Activated naive CD4-positive, alpha-beta T cell treated with anti-CD3 and anti-CD28 coated beads for 36 hours (primary cell): ENCODE results near the gene ZNF300. TPM values are rescaled to one million over a fixed set of nuclear protein-coding genes. Genes with fewer than 3 reads are reported as not detected.
"Not testable (repeated sequence)": the region's sequence is repeated elsewhere in the genome, so short reads cannot be mapped to it uniquely, and the experiment has no call there.

Experiments
- CTCF ChIA-PET: fragments of 350-600 bp; sonication (Branson Sonifier 250); formaldehyde crosslinking; loops from one replicate; lab custom pipeline; 2021; ENCODE audit warnings: antibody characterized with exemption; lab: Charles Lee
- DNase-seq: peaks from one replicate; pipeline ENCODE4 v3.0.0-alpha.2; 2020
- H3K27ac Mint-ChIP-seq: one replicate; pipeline ENCODE4 v1.8.0; 2021; ENCODE audit warnings: mild to moderate bottlenecking, mixed read lengths
- H3K27me3 Mint-ChIP-seq: one replicate; pipeline ENCODE4 v1.8.0; 2021; ENCODE audit warnings: low read depth, mixed read lengths
- H3K36me3 Mint-ChIP-seq: one replicate; pipeline ENCODE4 v1.8.0; 2021; ENCODE audit warnings: low read depth, mixed read lengths
- H3K4me1 Mint-ChIP-seq: one replicate; pipeline ENCODE4 v1.8.0; 2021; ENCODE audit warnings: low read depth, mixed read lengths
- H3K4me3 Mint-ChIP-seq: one replicate; pipeline ENCODE4 v1.8.0; 2021; ENCODE audit warnings: mild to moderate bottlenecking, moderate library complexity, mixed read lengths
- H3K9me3 Mint-ChIP-seq: one replicate; pipeline ENCODE4 v1.8.0; 2021; ENCODE audit warnings: mixed read lengths
- intact Hi-C: fragments of 100-400 bp; cut with micrococcal nuclease; formaldehyde crosslinking; loops from one replicate; pipeline ENCODE4 v1.15.1; 2023
- total RNA-seq, 2 experiments: library from RNA; stranded (reverse); gene quantifications; one replicate each; pipeline ENCODE4 v1.2.3, GENCODE V29; 2021

The ZNF300 gene
- total RNA-seq, 2 experiments from 2014 or later, result 1.1 TPM

DNA sequence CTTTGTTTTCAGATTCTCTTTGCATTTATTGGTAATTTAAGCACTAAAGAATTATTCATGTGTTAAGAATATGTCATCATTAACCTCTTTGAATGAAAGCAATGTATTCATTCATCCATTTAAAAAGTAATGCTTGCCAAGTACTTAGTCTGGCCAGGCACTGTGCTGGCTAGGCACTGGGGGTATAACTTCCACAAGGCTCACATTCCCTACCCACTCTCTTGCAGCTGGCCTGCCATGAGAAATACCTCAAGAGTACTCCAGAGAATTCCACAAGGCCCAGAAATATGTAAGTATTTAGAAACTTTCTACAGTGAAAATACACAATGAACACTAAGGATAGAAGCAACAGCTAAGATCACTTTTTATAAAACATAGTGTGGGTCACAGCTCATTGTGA is 25.4 kb downstream of the ZNF300 start:
- H3K4me3 Mint-ChIP-seq, result no peak overlapping the region
- H3K27ac Mint-ChIP-seq, result no peak overlapping the region
- intact Hi-C loops, result no loop called here
- H3K9me3 Mint-ChIP-seq, result peaks cover 22% of the 10 kb centered on the region
- no peaks in the 10 kb centered on the region for H3K27me3 Mint-ChIP-seq
- peaks cover 10% of the 10 kb centered on the region for H3K36me3 Mint-ChIP-seq
- CTCF ChIA-PET, result no interaction called here
- no peak for DNase-seq
- H3K4me1 Mint-ChIP-seq, result no peaks in the 10 kb centered on the region

DNA sequence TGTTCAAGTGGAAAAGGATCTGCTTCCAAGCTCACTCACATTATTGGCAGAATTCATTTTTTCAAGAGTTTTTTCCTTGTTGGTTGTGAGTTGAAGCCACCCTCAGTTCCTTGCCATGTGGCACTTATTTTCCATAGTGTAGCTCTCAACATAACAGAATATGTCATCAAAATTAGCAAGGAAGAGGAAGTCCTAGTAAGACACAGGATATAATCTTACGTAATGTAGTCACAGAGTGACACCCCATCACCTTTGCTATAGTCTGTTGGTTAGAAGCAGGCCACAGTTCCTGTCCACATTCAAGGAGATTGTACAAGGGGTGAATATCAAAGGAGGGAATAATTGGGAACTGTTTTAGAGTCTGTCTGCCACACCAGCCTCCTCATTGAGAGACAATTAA is 42.7 kb downstream of the ZNF300 start:
- no peaks in the 10 kb centered on the region for H3K4me1 Mint-ChIP-seq
- CTCF ChIA-PET, result no interaction called here
- no peaks in the 10 kb centered on the region for H3K27me3 Mint-ChIP-seq
- H3K36me3 Mint-ChIP-seq, result peaks cover 7% of the 10 kb centered on the region
- DNase-seq, result no peak
- H3K4me3 Mint-ChIP-seq, result no peak overlapping the region
- no peak overlapping the region for H3K27ac Mint-ChIP-seq
- intact Hi-C loops, result no loop called here
- H3K9me3 Mint-ChIP-seq, result peaks cover 22% of the 10 kb centered on the region

DNA sequence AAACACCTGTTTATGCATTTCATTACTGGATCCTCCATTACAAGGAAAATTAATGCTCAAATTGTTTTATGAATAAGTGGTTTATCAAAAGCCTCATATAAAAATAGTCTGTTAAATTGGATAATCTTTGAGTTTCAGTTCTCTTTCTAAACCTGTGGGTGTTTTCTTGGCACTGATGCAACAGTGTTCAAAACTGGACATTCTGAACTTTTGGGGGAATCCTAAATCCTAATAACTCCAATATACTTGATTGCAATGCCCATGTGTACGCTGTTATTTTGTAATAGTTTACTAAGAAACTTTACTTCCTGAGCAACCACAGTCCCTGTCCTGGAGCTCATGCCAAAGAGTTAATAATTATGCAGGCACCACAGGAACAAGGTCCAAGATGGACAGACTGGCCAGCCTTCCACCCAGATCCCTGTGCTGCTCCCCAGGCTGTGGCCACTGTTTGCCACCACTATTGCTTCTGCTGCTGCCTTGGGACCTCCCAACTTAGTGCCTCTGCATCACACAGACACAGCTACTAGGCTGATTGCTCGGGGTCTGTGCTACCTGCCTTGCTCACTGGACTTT is 44.4 kb downstream of the ZNF300 start:
- H3K4me1 Mint-ChIP-seq, result no peaks in the 10 kb centered on the region
- peaks cover 7% of the 10 kb centered on the region for H3K36me3 Mint-ChIP-seq
- CTCF ChIA-PET, result no interaction called here
- intact Hi-C loops, result no loop called here
- H3K27ac Mint-ChIP-seq, result no peak overlapping the region
- DNase-seq, result no peak
- no peaks in the 10 kb centered on the region for H3K27me3 Mint-ChIP-seq
- peaks cover 18% of the 10 kb centered on the region for H3K9me3 Mint-ChIP-seq
- no peak overlapping the region for H3K4me3 Mint-ChIP-seq

- H3K27ac Mint-ChIP-seq, H3K27me3 Mint-ChIP-seq, H3K36me3 Mint-ChIP-seq, intact Hi-C loops, CTCF ChIA-PET, H3K4me1 Mint-ChIP-seq, H3K4me3 Mint-ChIP-seq, DNase-seq: not testable (repeated sequence)
- peaks cover 10% of the 10 kb centered on the region for H3K9me3 Mint-ChIP-seq
These were observed 48.1 kb downstream of the ZNF300 start for GRCh38 chr5:150856700-150857099.

- no peak overlapping the region for H3K27ac Mint-ChIP-seq
- H3K36me3 Mint-ChIP-seq, result peaks cover 1% of the 10 kb centered on the region
- no peaks in the 10 kb centered on the region for H3K27me3 Mint-ChIP-seq
- DNase-seq, result no peak
- CTCF ChIA-PET, result interaction anchor here (1.4 to 2.5 kb wide), 2 partner anchors 52 to 153 kb away, joined by 3 to 6 read pairs; no protein-coding TSS in a partner anchor
- peaks cover 18% of the 10 kb centered on the region for H3K4me1 Mint-ChIP-seq
- intact Hi-C loops, result no loop called here
- H3K9me3 Mint-ChIP-seq, result no peaks in the 10 kb centered on the region
- no peak overlapping the region for H3K4me3 Mint-ChIP-seq
These were observed 51.2 kb downstream of the ZNF300 start for GRCh38 chr5:150853561-150853960.

DNA sequence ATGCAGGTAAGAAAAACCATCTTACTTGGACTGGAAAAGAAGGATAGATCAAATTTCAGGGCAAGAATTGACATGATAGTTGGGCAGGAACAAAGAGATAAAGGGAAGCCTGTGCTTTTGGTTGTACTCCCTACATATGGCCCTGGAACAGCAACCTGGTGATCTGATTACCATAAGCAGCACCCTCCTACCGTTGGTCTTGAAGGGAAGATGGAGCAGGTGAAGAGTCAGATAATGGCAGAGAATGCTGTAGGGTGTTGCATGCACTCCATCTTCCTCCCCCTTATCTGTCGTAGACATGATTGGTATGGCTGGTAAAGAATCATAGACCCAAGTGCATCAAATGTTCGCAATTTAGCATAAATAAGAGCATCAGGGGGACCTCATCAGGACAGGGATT is 53.7 kb downstream of the ZNF300 start:
- CTCF ChIA-PET, result interaction anchor here (0.6 to 1.7 kb wide), 6 partner anchors 72 to 394 kb away, joined by 3 to 5 read pairs (median 4); partner anchors contain the start of gene SMIM3
- Mint-ChIP-seq H3K36me3 (peaks cover 1% of the 10 kb centered on the region), H3K9me3 (no peaks in the 10 kb centered on the region), H3K4me1 (peaks cover 33% of the 10 kb centered on the region), H3K27ac (no peak overlapping the region), H3K27me3 (no peaks in the 10 kb centered on the region), H3K4me3 (no peak overlapping the region)
- intact Hi-C loops, result no loop called here
- DNase-seq, result no peak

GRCh38 chr5:150848271-150848670 is 56.5 kb downstream of the ZNF300 start:
- no peak for DNase-seq
- Mint-ChIP-seq H3K4me3 (no peak overlapping the region), H3K9me3 (no peaks in the 10 kb centered on the region), H3K36me3 (no peaks in the 10 kb centered on the region), H3K4me1 (peaks cover 25% of the 10 kb centered on the region), H3K27me3 (no peaks in the 10 kb centered on the region), H3K27ac (no peak overlapping the region)
- intact Hi-C loops, result no loop called here
- CTCF ChIA-PET, result interaction anchor here (1.0 to 4.5 kb wide), 7 partner anchors 43 to 389 kb away, joined by 3 to 63 read pairs (median 20); partner anchors contain the start of gene RBM22

DNA sequence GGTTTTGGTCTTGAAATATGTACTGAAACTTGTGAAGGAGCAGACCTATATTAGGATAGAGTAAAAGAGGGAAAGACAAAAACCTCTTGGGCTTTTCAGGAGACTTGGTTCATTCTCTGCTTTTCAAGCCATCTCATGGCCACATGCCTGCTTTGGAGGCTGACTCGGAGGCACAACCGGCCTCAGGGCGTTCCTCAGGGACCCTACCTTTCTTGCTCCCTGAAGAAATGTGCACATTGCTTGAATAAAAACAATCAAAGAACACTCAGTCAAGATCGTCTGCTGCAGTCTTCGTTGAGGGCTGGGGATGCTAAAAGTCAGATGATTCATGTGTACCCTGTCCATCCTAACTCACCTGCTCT is 57.5 kb downstream of the ZNF300 start:
- Mint-ChIP-seq H3K27me3 (no peaks in the 10 kb centered on the region), H3K9me3 (no peaks in the 10 kb centered on the region), H3K4me1 (peaks cover 25% of the 10 kb centered on the region), H3K4me3 (peak overlapping the region; percentile 79), H3K27ac (no peak overlapping the region), H3K36me3 (no peaks in the 10 kb centered on the region)
- intact Hi-C loops, result loop anchor here (1.0 to 2.0 kb wide), 12 partner anchors 46 to 435 kb away; partner anchors contain the start of gene CD74
- CTCF ChIA-PET, result interaction anchor here (0.6 to 4.5 kb wide), 19 partner anchors 26 to 754 kb away, joined by 3 to 63 read pairs (median 7); partner anchors contain the start of genes DCTN4, RBM22 and SMIM3
- no peak for DNase-seq

DNA sequence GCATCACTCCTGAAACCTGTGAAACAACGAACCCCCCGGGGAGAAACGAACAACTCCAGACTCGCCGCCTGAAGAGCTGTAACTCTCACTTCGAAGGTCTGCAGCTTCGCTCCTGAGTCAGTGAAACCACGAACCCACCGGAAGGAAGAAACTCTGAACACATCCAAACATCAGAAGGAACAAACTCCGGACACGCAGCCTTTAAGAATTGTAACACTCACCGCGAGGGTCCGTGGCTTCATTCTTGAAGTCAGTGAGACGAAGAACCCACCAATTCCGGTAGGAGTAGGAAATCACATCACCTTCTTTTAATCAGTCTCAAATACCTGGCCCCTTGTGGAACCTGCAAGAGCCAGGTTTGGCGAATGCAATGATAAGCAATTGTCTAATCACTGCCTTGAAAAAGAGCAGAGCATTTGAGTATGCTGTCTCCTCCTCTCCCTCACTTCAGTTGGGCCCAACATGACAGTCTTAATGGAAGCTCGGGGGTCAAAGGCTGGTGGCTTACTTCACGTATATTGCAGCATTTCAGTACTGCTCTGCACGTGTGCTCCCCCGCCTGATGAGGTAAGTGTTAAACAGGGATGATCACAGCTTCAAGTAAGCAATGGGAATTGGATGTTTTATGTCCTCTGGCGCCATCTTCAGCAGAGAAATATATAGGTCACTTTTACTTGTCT is 58.0 kb downstream of the ZNF300 start:
- intact Hi-C loops, result loop anchor here (1.0 to 2.0 kb wide), 12 partner anchors 45 to 434 kb away; partner anchors contain the start of gene CD74
- CTCF ChIA-PET, result interaction anchor here (0.6 to 4.5 kb wide), 29 partner anchors 26 to 753 kb away, joined by 3 to 63 read pairs (median 4); partner anchors contain the start of genes DCTN4, RBM22 and SMIM3
- H3K27ac Mint-ChIP-seq, result peak overlapping the region; percentile 80
- DNase-seq, result peak; percentile 83
- peaks cover 25% of the 10 kb centered on the region for H3K4me1 Mint-ChIP-seq
- H3K27me3 Mint-ChIP-seq, result no peaks in the 10 kb centered on the region
- peak overlapping the region; percentile 79 for H3K4me3 Mint-ChIP-seq
- H3K9me3 Mint-ChIP-seq, result no peaks in the 10 kb centered on the region
- no peaks in the 10 kb centered on the region for H3K36me3 Mint-ChIP-seq

DNA sequence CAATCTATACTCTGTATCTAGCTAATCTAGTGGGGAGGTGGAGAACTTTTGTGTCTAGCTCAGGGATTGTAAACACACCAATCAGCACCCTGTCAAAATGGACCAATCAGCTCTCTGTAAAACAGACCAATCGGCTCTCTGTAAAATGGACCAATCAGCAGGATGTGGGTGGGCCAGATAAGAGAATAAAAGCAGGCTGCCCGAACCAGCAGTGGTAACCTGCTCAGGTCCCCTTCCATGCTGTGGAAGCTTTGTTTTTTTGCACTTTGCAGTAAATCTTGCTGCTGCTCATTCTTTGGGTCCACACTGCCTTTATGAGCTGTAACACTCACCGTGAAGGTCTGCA is 58.5 kb downstream of the ZNF300 start, which contains the start of gene IRGM:
TSS of gene IRGM (plus strand) at position 214 of the 346 bp plus-strand sequence. CDS start 1,603 bp downstream, outside the sequence.
- CTCF ChIA-PET, result interaction anchor here (0.6 to 4.5 kb wide), 27 partner anchors 9 to 387 kb away, joined by 3 to 63 read pairs (median 4); partner anchors contain the start of genes DCTN4, RBM22 and SMIM3
- Mint-ChIP-seq H3K27ac (peak within 1 kb of the TSS; percentile 80), H3K4me3 (peak within 1 kb of the TSS; percentile 79), H3K4me1 (peaks cover 25% of the 10 kb centered on the region)
- not testable (repeated sequence) for H3K36me3 Mint-ChIP-seq, H3K9me3 Mint-ChIP-seq, H3K27me3 Mint-ChIP-seq
- DNase-seq, result peak; percentile 56
- intact Hi-C loops, result loop anchor here (2.0 kb wide), 4 partner anchors 55 to 433 kb away; partner anchors contain the start of gene CD74

GRCh38 chr5:150845185-150845859 is 59.5 kb downstream of the ZNF300 start:
- H3K4me3 Mint-ChIP-seq, intact Hi-C loops, H3K27ac Mint-ChIP-seq, H3K36me3 Mint-ChIP-seq, H3K27me3 Mint-ChIP-seq, H3K9me3 Mint-ChIP-seq, DNase-seq: not testable (repeated sequence)
- CTCF ChIA-PET, result interaction anchor here (0.6 to 4.5 kb wide), 14 partner anchors 10 to 386 kb away, joined by 3 to 63 read pairs (median 12); partner anchors contain the start of genes RBM22 and SMIM3
- peaks cover 19% of the 10 kb centered on the region for H3K4me1 Mint-ChIP-seq
